ENCODE data around the gene HS6ST2. TPM values are rescaled to one million over a fixed set of nuclear protein-coding genes. Genes with fewer than 3 reads are reported as not detected.

Gene HS6ST2
- total RNA-seq, 1 experiment from 2014 or later: not detected

Small RNA genes within 50 kb of the gene (small RNA-seq; reads per million reads assigned to genes)
- gene RNU6-98P (0.16 reads per million), gene Z82205.1 (not detected)

Other genes with a start within 250 kb of the HS6ST2 start
- gene USP26, start 138.5 kb upstream of the HS6ST2 start, total RNA-seq (2014; rRNA removed; shearing (Covaris generic); ENCODE audit: low replicate concordance): not detected in 2 replicates